ENCODE measurements around the gene ZC3H7A. TPM values are rescaled to one million over a fixed set of nuclear protein-coding genes. Genes with fewer than 3 reads are reported as not detected.

Gene ZC3H7A
- total RNA-seq, 1 experiment from 2014 or later: 65.0 TPM

- CTCF ChIA-PET: no interaction called here
- BruUV-seq (replicated peaks): no TSS peak
- POLR2A ChIA-PET (ENCODE audit: low non-redundant PET): no interaction called here
- H3K27me3 ChIP-seq (replicated peaks; ENCODE audit: insufficient read depth, low read depth, low read length, poor library complexity): no peaks in the 10 kb centered on the region
- H3K36me3 ChIP-seq (ENCODE audit: insufficient read depth, low read length, poor library complexity, severe bottlenecking): peaks cover 46% of the 10 kb centered on the region
- intact Hi-C loops (cut with micrococcal nuclease; ENCODE audit: unreplicated experiment): no loop called here
- no peak for DNase-seq (ENCODE audit: low spot score)
- no peaks in the 10 kb centered on the region for H3K9me3 ChIP-seq (ENCODE audit: low read depth, low read length, poor library complexity, severe bottlenecking)
- H3K4me1 ChIP-seq (ENCODE audit: insufficient read depth, low read length, poor library complexity, severe bottlenecking): peaks cover 8% of the 10 kb centered on the region
- TF ChIP-seq EZH2 (IDR thresholded peaks at IDR 0.05; ENCODE audit: borderline replicate concordance, low read depth, low read length, poor library complexity, severe bottlenecking): no peak
- TF ChIP-seq, protein P1, sequence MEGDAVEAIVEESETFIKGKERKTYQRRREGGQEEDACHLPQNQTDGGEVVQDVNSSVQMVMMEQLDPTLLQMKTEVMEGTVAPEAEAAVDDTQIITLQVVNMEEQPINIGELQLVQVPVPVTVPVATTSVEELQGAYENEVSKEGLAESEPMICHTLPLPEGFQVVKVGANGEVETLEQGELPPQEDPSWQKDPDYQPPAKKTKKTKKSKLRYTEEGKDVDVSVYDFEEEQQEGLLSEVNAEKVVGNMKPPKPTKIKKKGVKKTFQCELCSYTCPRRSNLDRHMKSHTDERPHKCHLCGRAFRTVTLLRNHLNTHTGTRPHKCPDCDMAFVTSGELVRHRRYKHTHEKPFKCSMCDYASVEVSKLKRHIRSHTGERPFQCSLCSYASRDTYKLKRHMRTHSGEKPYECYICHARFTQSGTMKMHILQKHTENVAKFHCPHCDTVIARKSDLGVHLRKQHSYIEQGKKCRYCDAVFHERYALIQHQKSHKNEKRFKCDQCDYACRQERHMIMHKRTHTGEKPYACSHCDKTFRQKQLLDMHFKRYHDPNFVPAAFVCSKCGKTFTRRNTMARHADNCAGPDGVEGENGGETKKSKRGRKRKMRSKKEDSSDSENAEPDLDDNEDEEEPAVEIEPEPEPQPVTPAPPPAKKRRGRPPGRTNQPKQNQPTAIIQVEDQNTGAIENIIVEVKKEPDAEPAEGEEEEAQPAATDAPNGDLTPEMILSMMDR (conservative IDR thresholded peaks at IDR 0.05; ENCODE audit: low read depth, low read length): no peak
- no peak overlapping the region for H3K4me3 ChIP-seq (ENCODE audit: low read depth, low read length, poor library complexity, severe bottlenecking)
- no peak overlapping the region for H3K27ac ChIP-seq (ENCODE audit: low read depth, low read length, poor library complexity, severe bottlenecking)
Measured at GRCh38 chr16:11735787-11736186, 61.3 kb downstream of the ZC3H7A start.

- BruUV-seq (replicated peaks): no TSS peak
- intact Hi-C loops (cut with micrococcal nuclease; ENCODE audit: unreplicated experiment): no loop called here
- Histone ChIP-seq H3K27ac (ENCODE audit: low read depth, low read length, poor library complexity, severe bottlenecking) (no peak overlapping the region), H3K36me3 (ENCODE audit: insufficient read depth, low read length, poor library complexity, severe bottlenecking) (peaks cover 55% of the 10 kb centered on the region), H3K9me3 (ENCODE audit: low read depth, low read length, poor library complexity, severe bottlenecking) (no peaks in the 10 kb centered on the region), H3K4me1 (ENCODE audit: insufficient read depth, low read length, poor library complexity, severe bottlenecking) (no peaks in the 10 kb centered on the region), H3K4me3 (ENCODE audit: low read depth, low read length, poor library complexity, severe bottlenecking) (no peak overlapping the region), H3K27me3 (replicated peaks; ENCODE audit: insufficient read depth, low read depth, low read length, poor library complexity) (no peaks in the 10 kb centered on the region)
- CTCF ChIA-PET: no interaction called here
- DNase-seq (ENCODE audit: low spot score): no peak
- TF ChIP-seq, protein P1 (conservative IDR thresholded peaks at IDR 0.05; ENCODE audit: low read depth, low read length): no peak
- no peak for TF ChIP-seq EZH2 (IDR thresholded peaks at IDR 0.05; ENCODE audit: borderline replicate concordance, low read depth, low read length, poor library complexity, severe bottlenecking)
- POLR2A ChIA-PET (ENCODE audit: low non-redundant PET): no interaction called here
Measured at GRCh38 chr16:11734653-11735043, 62.4 kb downstream of the ZC3H7A start.

GRCh38 chr16:11734025-11734652, 62.9 kb downstream of the ZC3H7A start:
- BruUV-seq (replicated peaks): no TSS peak

More at GRCh38 chr16:11734025-11734652, 62.9 kb downstream of the ZC3H7A start:
- Histone ChIP-seq H3K9me3 (ENCODE audit: low read depth, low read length, poor library complexity, severe bottlenecking) (no peaks in the 10 kb centered on the region), H3K4me3 (ENCODE audit: low read depth, low read length, poor library complexity, severe bottlenecking) (no peak overlapping the region), H3K27me3 (replicated peaks; ENCODE audit: insufficient read depth, low read depth, low read length, poor library complexity) (no peaks in the 10 kb centered on the region), H3K27ac (ENCODE audit: low read depth, low read length, poor library complexity, severe bottlenecking) (no peak overlapping the region), H3K36me3 (ENCODE audit: insufficient read depth, low read length, poor library complexity, severe bottlenecking) (peaks cover 60% of the 10 kb centered on the region), H3K4me1 (ENCODE audit: insufficient read depth, low read length, poor library complexity, severe bottlenecking) (no peaks in the 10 kb centered on the region)
- intact Hi-C loops (cut with micrococcal nuclease; ENCODE audit: unreplicated experiment): no loop called here
- DNase-seq (ENCODE audit: low spot score): no peak
- no peak for TF ChIP-seq EZH2 (IDR thresholded peaks at IDR 0.05; ENCODE audit: borderline replicate concordance, low read depth, low read length, poor library complexity, severe bottlenecking)
- TF ChIP-seq, protein P1 (conservative IDR thresholded peaks at IDR 0.05; ENCODE audit: low read depth, low read length): no peak
- POLR2A ChIA-PET (ENCODE audit: low non-redundant PET): no interaction called here
- CTCF ChIA-PET: no interaction called here
